SKM-1 (cell line): ENCODE measurements around the gene ANKS6.

ENCODE experiments used
- DNase-seq: peaks from one replicate; lab custom pipeline; 2025; ENCODE audit not compliant: unreplicated experiment; lab: John Stamatoyannopoulos, UW

The ANKS6 gene

DNA sequence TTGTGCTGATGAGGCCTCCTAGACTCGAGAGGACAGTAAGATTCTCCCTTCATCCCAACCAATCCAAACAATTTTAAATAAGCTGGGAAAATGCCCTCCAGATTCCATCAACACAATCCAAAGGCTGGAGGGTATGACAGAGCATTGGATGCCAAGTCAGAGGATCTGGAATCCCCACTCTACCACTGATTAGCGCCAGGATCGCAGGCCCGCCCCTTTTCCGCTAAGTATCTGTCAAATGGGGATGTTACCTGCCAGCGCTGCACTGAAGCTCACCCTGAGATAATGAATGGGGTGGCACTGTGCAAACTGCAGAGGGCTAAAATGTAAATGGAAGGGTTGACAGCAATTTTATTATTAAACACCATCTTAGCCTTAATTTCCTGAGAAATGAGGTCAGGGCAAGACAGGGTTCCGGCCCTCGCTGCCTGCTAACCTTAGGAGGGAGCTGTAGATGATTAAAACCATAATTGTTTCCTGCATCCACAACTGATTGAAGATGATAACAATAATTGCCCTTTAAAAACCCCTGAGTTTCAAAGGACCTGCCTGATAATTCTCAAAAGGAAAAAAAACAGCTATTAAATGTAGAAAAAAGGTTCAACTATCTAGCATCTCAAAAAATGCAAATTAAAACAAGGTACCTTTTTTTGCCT, 56.0 kb downstream of the ANKS6 start:
- no peak for DNase-seq

DNA sequence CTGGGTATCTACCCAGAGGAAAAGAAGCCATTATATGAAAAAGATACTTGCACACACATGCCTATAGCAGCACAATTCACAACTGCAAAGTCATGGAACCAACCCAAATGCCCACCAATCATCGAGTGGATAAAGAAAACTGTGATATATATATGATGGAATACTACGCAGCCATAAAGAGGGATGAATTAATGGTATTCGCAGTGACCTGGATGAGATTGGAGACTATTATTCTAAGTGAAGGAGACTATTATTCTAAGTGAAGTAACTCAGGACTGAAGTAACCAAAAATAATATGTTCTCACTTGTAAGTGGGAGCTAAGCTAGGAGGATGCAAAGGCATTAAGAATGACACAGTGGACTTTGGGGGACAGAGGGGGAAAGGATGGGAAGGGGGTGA, 57.6 kb downstream of the ANKS6 start:
- no peak for DNase-seq

DNA sequence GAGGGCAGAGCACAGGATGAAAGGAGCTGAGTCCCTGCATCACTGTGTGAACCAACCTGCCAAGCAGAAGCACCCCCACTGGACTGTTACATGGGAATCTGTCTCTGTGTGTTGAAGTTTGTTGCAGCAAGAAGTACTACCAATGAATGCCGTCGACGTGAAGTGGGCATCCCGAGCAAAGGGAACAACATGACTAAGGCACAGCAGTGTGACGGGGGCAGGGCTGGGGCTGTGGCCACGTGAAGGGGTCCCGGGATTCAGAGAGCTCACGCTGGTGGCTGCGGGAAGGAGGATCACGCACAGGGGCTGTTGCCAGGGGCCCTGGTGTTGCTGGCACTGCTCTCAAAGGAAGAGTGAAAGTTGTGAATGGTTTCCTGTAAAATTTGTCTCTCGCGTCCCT, 60.1 kb downstream of the ANKS6 start:
- DNase-seq: no peak

DNA sequence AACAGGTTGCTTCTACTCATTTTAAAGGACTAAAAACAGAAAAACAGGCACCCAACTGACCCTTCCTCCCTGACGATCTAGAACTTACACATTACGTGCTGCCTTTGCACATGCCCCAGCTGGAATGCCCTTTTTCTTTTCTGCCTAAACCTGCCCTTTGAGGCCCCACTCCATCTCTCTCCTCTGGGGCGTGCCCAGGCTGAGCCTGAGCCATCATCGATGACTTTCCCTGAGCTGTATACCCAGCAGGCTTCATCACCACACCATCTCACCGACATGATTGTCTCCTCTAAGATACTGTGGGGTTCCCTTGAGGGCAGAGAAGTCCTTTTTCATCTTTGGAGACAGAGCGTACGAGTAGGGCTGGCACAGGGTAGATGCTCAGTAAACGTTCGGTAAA, 63.6 kb downstream of the ANKS6 start:
- no peak for DNase-seq

DNA sequence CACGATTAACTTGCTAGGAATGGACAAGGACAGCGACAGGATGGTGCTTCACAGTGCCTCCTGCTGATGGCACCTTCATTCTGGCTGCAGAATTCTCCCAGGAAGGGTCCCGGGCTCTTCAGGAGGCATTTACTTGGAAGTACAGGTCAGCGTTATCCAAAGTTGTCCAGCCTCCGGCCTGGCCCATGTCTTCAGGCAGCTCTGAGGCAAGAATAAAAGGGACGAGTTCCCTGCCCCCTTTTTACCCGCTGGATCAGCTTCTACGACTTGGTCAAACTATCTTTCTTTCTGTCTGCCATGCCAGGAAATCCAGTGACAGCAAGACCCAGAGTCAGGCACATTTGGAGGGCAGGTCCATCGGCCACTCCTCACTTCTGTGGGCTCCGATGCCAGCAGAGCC, 64.3 kb downstream of the ANKS6 start:
- DNase-seq: no peak

DNA sequence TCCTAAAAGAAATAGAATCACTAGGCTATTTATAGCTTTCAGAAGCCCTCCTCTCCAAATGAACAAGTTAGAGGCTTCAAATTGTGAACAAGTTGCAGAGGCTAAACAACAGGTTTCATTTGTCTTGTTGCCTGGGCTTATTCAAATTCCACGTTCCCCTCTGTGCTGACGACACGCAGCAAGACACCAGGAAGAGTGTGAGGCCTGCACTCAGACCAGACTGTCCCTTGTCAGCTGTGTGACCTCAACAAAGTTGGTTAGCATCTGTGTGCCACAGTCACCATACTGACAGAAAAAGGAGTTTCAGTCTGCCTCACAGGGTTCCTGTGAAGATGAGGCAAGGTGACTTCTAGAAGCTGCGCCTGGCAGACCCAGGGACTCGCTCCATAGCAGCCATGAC, 65.5 kb downstream of the ANKS6 start:
- DNase-seq: no peak

DNA sequence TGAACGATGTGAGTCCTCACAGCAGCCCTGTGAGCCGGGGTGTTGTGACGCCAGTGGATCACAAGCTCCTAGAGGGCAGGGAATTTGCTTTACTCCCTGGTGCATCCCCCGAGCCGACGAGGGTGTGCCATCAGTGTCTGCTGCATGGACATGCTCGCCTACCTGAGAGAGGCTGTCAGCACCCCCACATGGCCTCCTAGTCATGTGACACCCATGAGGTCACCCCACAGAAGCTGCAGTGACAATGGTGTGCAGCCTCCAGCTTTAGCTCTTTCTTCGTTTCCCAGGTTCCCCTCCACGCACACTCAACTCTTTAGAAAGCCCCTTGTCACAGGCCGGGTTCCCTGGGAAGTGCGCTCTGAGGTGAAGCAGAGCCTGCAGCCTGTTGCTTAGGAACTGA, 67.9 kb downstream of the ANKS6 start:
- DNase-seq: no peak

DNA sequence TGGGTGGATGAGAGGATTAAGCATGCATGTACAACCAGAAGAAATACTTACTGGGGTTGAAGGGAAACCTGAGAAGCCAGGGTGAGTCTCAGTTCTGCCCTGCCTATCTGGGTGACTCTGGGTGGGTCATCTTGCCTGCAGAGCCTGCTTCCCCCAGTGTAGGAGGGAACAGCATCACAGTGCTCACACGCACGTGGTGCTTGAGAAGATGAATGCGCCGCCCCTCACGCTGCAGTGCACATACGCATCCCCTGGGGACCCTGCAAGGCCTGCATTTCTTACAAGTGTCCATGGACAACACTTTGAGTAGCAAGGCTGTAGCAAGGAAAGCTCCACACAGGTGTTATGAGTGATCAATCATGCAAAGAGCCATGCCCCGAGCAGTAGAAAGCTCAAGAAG, 68.9 kb downstream of the ANKS6 start:
- DNase-seq: no peak

DNA sequence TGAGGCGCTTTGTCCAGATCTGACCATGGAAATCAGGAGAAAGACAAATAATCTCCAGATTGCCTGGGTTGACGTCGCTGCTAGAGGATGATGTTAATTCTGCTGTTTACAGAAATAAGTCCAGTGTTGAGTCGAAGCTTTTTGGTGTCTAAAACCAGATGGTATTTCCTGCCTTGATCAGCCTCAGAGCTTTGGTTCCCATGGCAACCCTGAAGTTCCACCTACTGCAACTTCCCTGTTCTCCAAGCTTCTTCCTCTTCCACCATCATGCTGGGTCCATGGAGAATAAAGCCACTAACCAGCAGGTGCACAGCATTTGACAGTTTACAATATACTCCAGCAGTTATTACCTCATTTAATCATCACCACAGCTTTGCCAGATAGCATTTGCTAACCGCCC, 69.6 kb downstream of the ANKS6 start:
- peak; percentile 62 for DNase-seq

DNA sequence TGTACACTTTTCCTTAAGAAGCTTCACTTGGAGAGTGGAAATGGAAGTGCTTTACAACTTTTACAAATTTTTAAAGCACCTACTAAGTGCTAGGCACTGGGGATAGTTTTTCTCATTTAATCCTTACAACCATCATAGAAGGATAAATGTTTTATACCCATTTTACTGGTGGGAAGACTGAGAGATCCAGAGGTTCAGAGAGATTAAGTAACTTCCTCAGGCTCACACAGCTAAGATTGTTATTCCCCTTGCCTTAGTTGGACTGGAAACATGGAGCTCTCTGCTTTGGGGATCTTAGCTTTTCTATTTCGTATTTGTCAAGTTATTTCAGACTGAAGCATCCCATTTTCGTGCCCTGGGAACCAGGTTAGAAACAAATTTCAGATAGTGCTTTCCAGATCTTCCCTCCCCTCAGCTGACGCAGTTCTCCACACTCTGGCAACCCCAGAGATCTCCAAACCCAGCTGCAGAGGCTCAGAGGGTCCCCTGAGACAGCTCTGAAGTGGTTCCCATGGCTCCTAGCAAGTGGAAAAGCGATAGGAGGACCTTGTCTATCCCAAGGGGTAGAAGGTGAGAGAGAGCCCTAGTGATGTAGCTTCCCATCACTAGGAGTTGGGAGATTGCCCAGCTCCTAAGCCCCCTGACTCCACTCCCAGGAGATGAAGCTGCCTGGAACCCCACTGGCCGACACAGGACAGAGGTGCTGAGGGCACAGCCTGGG, 71.4 kb downstream of the ANKS6 start:
- no peak for DNase-seq

DNA sequence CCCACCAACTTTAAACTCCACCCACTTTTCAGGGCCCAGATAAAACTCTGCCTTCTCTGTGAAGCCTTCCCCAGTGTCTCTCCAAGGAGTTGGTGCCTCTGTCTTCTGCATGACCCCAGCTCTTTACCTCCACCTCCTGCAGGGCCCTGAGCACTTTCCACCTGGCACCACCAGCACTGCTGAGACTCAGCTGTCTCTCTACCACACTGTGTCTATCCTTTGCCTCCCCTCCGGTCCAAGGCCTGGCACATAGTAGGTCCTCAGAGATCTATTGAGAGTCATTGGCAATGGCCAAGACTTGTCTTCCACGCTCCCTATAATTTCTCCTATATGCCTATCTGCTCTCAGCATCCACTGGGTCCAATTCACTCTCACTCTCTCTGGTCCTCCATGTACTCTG, 74.7 kb downstream of the ANKS6 start:
- no peak for DNase-seq

DNA sequence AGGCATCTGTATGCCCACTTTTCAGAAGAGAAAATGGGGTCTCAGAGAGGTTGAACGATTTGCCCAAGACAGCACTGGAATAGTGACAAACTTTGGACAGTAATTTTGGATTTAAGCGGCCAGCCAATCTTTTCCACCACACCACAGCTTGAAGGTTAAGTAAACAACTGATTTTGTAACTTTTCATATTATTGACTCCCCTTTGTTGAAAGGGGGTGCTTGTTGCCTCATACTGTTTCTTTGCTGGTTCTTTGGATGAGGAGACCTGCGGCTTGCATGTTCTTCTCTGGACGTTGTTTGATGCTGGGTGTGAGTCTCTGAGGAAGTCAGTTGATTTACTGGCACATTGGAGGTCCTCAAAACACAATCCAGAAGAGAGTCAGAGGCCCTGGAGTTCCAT, 76.0 kb downstream of the ANKS6 start:
- DNase-seq: no peak

DNA sequence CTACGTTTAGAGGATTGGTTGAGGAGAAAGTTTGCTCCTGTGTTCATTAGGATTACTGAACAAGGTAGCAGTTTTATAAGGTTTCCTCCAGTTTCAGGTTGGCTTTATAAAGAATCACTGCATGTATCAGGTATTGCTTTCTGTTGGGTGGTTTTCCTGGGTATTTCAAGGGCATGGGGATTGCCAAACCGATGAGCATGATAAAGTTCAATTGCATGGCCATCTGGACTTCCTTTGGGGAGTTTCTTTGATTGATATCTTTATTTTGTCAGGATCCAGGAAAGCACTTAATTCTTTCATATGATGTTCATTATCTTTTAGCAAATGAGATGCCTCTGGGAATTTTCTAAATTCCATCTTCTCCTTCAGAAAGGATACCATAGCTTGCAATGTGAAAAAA, 77.3 kb downstream of the ANKS6 start:
- DNase-seq: no peak

DNA sequence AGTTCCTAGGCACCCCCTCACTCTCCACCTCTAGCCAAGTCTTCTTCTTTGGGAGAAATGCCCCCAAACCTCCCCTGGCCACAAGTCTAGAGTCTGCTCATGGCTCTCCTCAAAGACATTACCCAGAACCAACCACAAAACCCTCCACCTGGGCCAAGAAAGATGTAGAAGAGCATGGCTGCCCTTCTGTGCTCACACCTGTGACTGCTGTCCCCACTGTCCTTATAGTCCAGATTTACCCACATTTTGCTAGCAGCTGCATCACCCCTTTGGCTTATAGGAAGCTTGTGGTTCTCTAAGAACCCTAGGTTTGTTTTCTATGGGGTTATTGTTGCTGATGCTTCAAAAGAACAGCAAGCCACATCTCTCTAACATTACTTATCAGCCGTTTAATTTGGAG, 81.5 kb downstream of the ANKS6 start:
- no peak for DNase-seq

DNA sequence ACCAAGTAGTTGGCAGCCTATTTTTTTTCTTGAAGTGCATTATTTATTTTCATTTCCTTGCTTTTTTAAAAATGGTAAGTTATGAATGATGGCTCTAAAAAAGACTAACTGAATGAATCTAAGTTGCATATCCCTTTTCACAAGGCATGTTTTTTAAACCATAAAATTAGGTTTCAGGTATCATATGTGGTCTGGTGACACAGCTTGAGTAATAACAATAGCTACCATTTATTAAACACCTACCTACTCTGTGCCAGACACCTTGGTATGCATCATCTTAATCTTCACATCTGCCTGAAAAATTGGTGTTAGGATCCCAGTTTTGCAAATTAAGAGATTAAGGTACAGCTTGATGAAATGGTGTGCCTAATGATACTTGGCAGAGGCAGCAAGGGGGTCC, 83.4 kb downstream of the ANKS6 start:
- DNase-seq: no peak

DNA sequence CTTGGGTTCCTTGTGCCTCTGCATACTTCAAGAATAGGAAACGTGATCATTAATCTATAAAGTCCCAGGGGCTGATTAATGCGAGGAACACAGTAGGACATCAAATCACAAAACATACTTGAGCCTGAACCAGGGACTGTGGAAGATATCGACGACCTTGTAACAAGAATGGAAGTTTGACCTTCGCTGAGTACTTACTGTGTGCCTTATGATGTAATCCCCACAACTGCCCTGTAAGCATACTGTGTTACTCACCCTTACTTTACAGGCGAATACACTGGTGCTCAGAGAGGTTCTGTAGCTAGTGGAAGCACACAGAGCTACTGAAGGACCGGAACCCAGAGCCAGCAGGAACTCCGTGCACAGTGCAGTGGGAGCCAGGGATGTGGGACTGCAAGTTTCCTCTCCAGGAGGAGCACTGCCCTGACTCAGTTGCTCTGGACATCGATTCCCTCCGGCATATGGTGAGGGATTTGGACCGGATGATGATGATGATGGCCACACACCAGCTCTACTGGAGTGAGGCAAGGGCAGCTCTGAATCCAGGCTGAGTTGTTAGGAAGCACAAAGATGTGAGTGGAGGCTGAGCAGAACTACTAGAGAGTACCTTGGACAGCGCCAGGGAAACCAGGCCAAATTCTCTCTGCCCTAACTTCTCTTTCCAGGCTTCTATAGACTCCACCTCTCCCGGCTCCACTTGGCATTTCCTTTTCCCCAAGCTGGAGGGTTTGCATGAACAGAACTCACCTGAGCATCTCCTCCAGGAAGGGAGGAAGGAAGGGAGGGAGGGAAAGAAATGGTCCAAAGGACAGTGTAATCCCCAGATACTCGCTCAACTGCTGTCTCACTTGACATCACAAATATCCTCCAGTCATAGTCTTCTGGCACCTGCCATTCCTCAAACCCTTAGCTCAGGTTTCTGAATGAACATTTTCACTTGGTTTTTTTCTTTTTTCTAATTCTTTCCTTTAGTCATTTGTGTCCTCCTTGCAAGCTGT, 86.1 kb downstream of the ANKS6 start:
- DNase-seq: no peak

DNA sequence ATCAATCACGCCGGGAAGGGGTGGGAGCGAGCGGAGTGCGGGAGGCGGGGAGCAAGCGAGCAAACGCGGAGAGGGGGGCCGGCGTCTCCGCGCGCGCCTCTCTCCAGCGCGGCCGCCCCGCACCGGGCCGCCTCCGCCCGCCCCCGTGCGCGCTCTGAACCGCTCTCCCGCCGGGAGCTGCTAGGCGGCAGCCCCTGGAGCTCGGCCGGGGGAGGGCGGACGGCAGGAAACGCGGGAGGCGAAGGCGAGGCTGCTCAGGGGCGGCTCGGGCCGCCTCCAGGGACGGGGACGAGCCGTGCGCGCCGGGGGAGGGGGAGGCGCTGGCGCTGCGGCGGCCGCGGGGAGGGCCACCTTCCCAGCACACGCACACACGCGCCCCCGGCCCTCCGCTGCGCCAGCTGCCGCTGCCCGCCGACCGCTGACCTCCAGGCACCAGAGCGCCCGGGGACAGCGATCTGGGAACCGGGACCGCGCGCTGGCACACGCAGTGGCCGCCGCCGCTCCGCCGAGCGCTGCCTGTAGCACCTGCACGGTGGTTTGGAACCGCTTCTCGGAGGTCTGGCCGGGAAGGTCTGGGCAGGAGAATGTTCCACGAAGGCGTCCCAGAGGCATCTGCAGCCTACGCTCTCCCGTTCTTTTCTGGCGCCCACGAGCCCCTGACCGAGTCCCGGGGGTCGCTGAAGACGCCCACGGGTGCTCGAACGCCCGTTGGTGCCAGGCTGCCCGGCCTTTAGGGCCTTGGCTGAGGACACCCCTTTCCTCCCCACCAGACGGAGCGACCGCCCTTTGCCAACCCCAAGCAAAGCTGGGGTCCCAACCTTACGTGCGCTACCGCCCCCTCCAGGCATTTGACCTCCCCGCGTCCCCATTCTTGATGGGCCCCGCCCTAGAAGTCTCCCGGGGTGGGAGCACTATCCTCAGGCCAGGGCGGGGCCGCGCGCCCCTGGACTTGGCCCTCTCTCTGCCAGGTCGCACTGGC, 87.1 kb downstream of the ANKS6 start, which contains the start of gene GABBR2:
TSS of gene GABBR2 (minus strand) at position 3 of the 979 bp plus-strand sequence. CDS start 198 bp downstream, outside the sequence.
- no peak for DNase-seq

DNA sequence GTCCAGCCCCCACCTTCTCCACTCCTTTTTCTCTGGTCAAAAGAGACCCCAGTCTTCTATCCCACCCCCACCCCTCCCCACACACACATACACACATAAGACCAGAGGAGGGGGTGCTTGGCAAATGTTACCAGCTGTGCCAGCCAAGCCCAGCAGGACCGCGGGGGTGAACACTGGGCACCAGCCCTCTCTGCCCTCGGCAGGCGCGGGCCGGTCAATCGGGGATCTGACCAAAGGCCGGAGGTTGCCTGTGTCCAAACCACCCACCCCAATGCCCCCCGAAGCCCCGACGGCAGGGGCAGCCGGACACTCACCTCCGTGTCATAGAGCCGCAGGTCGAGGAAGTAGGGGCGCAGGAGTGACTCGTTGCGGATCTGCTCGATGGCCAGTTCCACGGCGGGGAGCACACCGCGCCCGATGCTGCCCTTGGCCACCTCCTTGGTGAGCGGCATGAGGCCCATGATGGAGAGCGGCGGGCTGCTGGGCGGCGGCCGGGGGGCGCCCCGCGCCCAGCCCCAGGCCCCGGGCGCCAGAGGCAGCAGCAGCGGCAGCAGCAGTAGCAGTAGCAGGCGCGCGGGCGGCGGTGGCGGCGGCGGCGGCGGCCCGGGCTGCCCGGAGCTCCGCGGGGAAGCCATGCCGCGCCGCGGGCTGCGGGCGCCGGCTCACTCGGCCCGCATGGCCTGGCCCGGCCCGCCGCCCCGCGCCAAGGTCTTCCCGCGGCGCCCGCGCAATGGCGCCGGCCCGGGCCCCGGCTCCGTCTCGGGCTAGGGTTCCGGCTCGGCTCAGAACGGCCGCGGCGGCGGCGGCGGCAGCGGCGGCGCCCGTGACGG, 88.0 kb downstream of the ANKS6 start:
- no peak for DNase-seq
